CD4-positive, alpha-beta T cell treated with Interleukin-2 at 100 ng/mL for 4 hours (primary cell): Measurements from ENCODE around the gene CLSTN3.
A peak's percentile ranks its signal among the peaks of the same experiment; 100 is the strongest.

Source experiments
- DNase-seq: peaks from one replicate; pipeline ENCODE4 v3.0.0-alpha.2; 2020; ENCODE audit warnings: low spot score

CLSTN3 gene

DNA sequence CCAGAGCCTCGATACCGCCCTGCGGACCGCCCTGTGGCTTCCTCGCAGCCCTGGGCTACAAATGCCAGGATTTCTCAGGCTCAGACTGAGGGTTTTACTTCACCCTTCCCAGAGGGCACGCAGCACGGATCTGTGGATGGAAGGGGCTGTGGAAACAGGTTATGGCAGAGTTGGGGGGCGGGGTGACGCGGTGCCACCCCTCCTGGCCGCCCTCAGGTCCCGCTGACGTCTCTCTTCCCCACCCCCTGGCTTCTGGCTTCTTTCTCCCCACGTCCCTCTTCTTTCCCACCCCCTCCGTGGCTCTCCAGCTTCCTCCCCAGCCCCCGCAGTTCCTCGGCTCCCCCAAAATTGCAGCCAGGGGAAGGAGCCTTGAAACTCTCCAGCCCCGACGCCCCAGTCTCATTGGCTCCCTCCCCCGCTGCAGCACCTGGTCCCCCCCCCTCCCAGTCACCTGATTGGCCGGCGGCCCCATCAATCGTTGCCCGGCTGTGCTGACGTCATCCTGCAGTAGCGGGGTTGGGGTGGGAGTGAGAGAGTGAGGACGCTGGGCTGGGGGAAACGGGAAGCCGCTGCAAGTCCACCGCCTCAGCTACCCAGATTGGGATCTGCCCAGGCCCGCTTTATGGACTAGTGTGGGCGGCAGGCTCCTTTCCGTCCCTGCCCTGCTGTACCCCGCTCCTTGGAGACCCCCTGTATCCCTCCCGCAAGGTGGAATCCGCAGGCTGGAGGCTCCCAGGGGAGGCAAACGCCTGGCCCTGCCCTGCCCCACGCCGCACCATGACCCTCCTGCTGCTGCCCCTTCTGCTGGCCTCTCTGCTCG, at the start of gene CLSTN3:
Gene CLSTN3, plus strand, starts transcription at position 500 of the 820 bp plus-strand sequence. Its CDS starts 278 bp downstream, at position 778.
- DNase-seq, result peak; percentile 92

DNA sequence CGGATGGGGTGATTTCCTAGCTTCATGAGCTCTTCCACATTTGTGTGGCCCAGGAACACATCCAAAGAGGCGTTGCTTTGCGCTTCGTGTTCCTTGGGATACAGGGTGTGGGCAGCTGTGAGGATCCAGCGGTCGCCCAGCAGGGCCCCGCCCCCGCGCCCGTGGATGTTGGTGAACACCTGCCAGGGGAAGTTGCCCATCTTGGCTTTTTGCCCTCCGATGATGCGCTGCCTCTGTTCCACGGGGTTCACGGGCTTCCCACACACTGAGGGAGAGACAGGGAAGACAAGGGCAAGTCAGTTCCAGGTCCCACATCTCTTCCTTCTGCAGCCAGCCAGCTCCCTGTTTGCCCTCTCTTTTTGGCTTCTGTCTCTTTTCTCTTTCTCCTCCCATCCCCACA, 49.1 kb upstream of the CLSTN3 start:
- no peak for DNase-seq

GRCh38 chr12:7083125-7083524, 47.0 kb upstream of the CLSTN3 start:
- DNase-seq, result no peak

DNA sequence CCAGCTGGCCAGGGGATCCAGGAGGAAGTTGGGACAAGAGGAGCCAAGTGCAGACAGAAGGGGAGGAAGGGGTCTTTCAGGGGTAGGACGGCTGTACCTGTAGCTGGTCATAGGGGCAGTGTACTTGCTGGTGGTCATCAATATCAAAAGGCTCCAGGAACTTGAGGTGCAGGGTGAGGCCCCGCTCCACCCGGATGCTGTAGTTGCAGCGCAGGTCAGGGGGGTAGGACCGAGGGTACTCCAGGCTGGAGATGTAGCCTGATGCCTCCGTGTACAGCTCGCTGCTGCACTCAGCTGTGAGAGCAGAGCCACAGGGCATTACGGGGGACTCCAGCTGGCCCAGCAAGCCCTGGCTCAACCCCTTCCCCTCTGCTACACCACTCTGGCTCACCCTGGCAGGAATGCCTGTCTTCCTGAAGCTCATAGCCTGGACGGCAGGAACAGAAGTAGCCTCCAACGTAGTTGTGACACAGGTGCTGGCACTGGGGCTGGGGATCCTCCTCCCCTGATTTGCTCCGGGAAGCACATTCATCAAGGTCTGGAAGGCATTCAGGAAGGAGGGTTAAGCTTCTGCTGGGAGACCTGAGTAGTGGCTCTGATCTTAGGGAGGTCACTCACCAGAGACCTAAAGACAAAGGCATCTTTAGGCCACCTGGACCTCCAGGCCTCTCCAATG, 40.8 kb upstream of the CLSTN3 start:
- DNase-seq, result no peak

GRCh38 chr12:7090222-7090998, 39.8 kb upstream of the CLSTN3 start:
- no peak for DNase-seq

- DNase-seq, result no peak
These were observed 39.0 kb upstream of the CLSTN3 start for GRCh38 chr12:7091171-7091570.

- no peak for DNase-seq
These were observed 38.4 kb upstream of the CLSTN3 start for GRCh38 chr12:7091660-7092228.

GRCh38 chr12:7092229-7092985, 37.8 kb upstream of the CLSTN3 start, which contains the start of gene C1R:
C1R (minus strand) TSS chr12:7092445; CDS start chr12:7092388, 57 bp downstream.
- peak; percentile 73 for DNase-seq

- DNase-seq, result no peak
These were observed 37.1 kb upstream of the CLSTN3 start for GRCh38 chr12:7092986-7093460.

DNA sequence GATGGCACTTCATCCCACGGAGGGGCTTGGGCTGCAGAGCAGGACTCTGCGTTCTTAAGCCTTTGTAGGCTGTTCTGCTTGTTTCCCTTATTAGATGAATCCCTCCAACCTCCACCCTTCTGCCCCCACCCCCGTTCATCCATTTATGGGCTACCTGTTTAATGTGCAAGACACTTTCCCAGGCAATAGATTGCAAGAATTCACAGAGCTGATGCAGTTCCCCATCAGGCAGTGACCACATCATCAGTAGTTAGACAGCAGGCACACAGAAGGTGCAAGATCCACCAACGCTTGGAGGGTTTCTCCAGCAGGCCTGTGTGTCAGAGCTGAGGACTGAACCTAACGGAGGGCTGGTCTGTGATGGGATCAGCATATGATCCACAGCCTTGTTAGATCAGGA, 36.7 kb upstream of the CLSTN3 start:
- DNase-seq, result no peak

GRCh38 chr12:7093892-7094291, 36.3 kb upstream of the CLSTN3 start:
- DNase-seq, result no peak

GRCh38 chr12:7096006-7096932, 33.9 kb upstream of the CLSTN3 start:
- no peak for DNase-seq

- no peak for DNase-seq
These were observed 33.2 kb upstream of the CLSTN3 start for GRCh38 chr12:7096979-7097378.

DNA sequence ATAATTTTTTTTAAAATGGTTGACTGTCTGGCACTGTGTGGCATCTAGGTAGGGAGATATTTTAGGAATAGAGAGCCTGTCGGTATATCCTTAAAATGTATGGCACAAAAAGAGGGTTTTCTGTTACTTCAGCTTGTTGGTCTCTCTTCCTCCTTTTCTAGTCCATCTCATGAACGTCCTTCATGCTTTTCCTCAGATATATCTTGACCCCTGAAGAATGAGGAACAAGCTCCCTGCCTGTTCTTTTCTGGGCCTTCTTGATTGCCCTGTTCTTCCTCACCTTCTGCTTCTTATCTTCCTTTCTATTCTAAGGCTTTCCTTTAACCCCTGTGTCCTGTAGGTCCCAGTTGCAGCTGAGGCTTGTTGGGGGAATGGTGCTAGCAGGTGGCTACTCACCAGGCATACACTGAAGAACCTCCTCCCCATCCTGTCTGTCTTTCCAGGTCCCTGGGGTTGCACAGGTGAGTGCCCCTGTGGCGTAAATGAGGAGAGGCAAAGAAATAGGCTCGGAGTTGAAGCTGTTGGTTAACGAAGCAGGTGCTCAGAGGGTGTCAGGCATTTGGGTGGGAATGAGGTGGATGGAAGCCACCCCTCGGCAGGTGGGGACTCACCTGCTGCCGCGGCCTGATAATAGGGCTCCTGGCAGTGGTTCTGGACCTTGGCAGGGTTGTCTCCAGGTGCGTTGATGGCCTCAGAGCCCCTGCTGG, 30.7 kb upstream of the CLSTN3 start:
- DNase-seq, result no peak

DNA sequence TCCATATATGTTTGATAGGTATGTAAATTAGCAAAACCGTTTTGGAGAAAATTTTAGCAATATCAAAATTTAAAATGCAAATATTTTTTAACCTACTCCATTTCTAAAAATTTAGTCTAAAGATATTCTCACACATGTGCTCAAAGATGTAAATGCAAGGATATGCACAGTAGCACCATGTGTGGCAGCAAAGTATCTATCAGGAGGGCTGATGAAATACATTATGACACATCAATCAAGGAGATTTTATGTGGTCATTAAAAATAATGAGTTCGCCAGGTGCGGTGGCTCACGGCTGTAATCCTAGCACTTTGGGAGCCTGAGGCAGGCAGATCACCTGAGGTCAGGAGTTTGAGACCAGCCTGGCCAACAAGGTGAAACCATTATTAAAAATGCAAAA, 29.9 kb upstream of the CLSTN3 start:
- no peak for DNase-seq

DNA sequence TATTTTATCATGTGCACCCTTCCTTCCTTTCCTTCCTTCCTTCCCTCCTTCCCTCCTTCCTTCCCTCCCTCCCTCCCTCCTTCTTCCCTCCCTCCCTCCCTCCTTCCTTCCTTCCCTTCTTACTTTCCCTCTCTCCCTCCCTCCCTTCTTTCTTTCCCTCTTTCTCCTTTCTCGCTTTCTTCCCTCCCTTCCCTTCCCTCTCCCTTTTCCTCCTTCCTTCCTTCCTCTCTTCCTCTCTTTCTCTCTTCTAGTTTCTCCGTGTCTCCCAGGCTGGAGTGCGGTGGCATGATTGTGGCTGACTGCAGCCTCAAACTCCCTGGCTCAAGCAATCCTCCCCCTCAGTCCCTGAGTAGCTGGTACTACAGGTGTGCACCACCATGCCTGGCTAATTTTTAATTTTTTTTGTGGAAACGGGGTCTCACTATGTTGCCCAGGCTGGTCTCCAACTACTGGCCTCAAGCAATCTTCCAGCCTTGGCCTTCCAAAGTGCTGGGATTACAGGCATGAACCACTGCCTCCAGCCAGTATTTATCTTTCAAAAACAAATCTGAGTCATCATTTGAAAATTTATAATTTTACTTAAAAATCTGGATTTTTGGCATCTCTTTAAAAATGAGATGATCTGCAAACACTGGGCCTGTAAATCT, 29.0 kb upstream of the CLSTN3 start:
- no peak for DNase-seq

DNA sequence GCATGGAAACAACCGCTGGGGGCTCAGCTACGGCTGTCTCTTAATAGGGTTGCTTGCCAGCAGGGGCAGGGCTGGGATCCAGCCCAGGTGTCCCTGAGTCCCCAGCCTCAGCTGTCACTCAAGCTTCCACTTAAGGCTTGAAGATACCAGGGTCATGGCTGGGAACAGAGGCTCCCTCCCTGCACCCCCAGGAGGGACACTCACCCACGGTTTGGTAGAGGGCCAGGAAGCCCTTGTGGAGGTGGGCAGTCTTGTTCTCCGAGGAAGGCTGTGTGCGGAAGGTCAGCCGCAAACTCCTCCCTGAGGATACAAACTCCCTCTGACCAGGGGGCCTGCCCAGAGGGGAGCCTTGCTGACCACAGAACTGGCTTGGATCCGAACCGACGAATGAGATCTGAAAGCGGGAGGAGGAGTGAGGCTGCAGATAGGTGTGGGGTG, 28.5 kb upstream of the CLSTN3 start:
- no peak for DNase-seq

DNA sequence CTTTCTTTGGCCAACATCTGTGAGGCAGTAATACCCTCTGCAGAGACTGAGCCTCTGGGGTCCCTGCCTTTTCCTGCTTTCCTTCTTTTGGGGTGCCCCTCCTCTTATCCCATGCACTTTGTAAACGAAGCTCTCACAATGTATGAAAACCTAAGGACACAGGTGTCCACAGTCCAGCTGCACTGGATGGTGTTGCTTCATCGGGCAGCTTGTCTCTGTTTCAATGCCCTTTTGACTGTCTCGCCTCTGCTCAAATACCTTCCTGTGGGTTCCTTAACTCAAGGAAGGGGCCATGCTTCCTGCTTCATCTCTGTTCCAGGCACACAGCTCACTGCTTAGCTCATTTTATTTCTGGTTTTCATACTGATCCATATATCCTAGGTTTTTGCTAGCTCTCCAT, 27.6 kb upstream of the CLSTN3 start:
- DNase-seq, result no peak
